GM19463 (cell line): Measurements from ENCODE around the gene CACNA1C.

Experiments
- ATAC-seq: cut with Tn5 transposase; IDR thresholded peaks from one replicate; pipeline ENCODE4 v1.9.1; 2021; ENCODE audit warnings: mild to moderate bottlenecking, moderate library complexity; ENCODE audit not compliant: unreplicated experiment

Gene CACNA1C

GRCh38 chr12:2606186-2606910, 553.6 kb downstream of the CACNA1C start:
- no peak for ATAC-seq

DNA sequence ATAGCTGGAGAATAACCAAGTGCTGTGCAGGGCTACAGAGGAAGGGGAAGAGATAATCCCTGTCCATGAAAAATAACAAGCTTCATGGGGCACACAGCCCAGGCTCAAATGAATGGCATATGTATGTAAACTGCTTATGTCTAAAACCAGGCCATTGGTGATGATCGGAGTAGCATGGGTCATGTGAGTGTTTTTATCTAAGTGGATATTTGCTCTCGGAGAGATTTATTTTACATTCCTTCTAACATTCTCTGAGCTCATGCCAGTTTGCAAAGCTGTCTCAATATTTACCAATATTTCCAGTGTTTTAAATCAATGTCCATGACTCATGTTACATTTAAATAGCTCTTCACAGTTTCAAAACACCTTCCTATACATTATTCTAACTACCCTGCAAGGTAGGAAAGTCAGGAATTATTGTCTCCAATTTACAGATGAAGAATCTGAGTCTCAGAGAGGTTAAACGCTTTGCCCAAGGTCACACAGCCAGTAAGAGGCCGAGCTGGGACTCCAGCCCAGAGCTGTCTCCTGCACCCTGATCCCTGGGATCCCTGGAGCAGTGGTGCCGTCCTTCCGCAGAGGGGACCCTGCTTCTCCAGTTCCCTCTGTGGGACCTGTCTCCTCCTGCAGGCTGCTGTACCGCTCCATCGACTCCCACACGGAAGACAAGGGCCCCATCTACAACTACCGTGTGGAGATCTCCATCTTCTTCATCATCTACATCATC, 555.3 kb downstream of the CACNA1C start:
- ATAC-seq, result no peak

- ATAC-seq, result no peak
These were observed 555.8 kb downstream of the CACNA1C start for GRCh38 chr12:2608608-2608945.

DNA sequence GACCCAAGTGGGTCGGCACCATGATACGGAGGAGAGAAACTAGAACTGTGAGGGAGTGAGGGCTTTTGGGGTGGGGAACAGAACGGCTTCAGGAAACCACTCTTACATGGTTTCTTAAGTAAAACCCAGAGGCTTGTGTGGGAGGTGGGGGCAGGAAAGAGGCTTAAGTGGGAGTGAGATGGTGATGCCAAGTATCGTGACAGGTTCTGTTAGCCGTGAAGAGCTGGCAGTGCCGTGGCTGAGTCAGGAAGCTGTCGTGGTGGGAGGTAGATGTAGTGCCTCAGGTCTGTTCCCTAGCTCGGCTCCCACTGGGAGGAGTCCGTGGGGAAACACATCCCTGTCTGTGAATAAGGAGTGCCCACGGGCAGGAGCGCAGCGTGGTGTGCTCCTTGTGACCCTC, 556.2 kb downstream of the CACNA1C start:
- ATAC-seq, result no peak

DNA sequence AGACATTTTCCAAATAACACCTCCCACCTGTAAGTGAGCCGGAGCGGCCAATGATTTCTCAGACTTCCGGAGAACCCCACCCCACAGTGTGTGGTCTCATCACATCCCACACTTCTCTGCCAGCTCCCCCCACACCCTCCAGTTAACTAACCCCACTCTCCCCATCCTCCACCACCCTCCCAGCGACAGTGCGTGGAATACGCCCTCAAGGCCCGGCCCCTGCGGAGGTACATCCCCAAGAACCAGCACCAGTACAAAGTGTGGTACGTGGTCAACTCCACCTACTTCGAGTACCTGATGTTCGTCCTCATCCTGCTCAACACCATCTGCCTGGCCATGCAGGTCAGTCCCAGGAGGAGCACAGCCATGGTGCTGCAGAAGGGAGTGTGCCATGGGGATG, 557.6 kb downstream of the CACNA1C start:
- ATAC-seq, result no peak

- ATAC-seq, result peak; percentile 71
These were observed 560.7 kb downstream of the CACNA1C start for GRCh38 chr12:2613326-2614073.

DNA sequence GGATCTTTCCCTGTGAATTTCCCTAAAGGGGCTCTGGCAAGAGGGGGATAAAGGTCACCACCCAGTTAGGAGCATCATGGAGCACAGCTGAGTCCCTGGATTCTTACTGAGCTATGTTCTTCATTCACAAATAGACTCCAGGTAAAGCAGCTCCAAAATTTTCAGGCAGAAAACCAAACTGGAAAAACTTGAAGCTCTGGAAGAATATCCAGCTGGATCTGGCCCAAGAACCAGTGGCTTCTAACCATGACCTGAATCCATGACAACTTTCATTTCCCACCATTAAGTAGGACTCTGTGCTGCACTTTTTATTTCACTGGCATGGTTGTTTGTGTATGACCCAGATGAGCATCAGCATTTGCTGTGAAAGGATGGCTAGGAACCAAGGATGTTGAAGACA, 561.6 kb downstream of the CACNA1C start:
- no peak for ATAC-seq

GRCh38 chr12:2615665-2616402, 563.0 kb downstream of the CACNA1C start:
- no peak for ATAC-seq

GRCh38 chr12:2616763-2617162, 564.0 kb downstream of the CACNA1C start:
- no peak for ATAC-seq

GRCh38 chr12:2617365-2617764, 564.6 kb downstream of the CACNA1C start:
- no peak for ATAC-seq

DNA sequence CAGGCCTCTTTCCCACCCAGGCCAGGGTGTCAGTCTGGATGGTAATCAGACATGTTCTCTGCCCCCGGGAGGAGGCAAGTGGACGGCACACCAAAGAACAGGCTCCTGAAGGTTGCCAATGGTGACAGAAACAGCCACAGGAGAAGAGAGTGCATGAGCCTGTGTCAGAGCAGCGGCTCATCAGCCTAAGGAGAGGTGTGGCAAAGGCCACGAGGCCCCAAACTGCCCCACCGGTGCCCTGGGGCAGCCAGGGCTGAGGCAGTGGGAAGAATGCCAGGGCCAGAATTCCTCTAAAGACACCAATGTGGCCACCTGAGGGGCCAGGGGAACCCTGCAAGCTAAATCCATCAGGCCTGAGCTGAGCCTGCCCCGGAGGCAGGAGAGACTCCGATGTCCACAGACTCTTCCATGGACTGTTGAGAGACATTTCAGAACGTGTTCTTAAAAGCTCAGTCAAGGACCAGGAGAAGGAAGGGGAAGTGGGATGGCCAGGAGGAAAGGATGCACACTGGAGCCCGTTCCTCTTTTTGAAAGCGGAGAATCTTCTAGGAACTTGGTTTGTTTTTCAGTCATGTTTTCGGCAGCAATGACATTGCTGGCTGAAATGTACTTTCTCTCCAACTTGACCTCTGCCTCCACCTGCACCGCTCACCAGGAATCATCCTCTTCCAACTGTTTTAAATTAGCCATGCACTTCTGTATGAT, 565.7 kb downstream of the CACNA1C start:
- no peak for ATAC-seq

DNA sequence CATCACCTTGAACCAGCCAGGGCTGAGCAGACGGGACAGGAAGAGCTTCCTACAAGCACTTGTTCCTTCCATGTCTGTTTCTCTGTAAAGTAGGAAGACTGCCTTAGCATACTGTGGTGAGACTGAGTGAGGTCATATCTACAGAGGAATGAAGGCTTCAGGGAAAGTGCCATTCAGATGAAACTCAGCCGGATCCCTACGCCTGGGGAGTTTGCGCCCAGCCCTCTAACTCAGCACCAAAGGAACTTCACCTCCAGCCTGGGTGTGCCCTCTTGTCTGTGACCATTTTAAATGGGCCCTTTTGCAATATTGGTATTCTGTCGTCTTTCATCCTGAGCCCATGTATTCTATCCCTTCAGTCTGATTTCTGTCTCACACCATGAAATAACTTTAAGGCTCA, 566.3 kb downstream of the CACNA1C start:
- ATAC-seq, result no peak

GRCh38 chr12:2622460-2622859, 569.7 kb downstream of the CACNA1C start:
- ATAC-seq, result no peak

- ATAC-seq, result no peak
These were observed 570.7 kb downstream of the CACNA1C start for GRCh38 chr12:2623472-2623871.

- ATAC-seq, result no peak
These were observed 571.9 kb downstream of the CACNA1C start for GRCh38 chr12:2624543-2625288.

DNA sequence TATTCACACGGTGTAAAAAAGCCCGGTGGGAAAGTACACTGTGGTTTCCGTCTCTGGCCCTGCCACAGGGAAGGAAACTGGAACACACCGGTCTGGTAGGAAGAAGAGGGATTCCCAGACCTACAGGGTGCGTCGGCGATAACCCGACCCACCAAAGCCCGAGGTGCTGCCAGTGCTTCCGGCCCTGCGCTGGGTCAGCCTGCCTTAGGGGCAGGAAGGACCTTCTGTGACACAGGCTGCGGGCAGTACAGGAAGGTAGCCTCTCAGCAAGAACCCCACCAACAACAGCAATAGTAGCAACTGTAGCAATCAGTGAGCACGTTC, 572.5 kb downstream of the CACNA1C start:
- no peak for ATAC-seq

DNA sequence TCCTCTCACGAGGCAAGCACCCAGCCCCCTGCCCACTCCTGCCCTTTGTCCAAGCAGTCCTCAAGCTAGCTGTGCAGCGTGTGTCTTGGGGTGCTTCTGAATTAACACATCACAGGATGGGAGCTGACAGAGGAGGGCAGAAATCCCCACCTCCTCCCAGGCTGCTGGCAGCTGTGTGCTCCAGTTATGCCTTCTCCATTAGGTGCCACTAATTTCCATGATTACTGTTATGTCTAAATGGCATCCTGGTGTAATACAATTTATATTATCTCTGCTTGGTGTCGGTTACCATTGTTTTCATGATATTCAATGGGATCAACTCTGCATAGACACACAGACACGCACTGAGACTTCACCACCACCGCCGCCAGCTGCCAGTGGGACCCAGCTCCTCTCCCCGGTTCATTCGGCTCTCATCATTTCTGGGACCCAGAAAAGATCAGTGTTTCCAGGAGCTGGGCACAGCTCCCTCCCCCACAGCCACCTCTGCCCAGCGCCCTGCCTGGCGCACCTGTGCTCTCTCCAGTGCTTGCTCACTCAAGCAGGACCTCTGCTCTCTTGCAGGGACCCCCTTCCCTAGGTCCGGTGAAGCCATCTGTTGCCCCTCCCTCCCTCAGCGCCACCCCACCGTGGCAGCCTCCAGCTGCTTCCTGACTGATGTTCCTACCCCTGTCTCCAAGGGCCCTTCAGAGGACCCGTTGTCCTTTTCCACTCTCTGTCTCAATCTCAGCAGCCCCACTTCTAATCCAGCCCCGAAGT, 574.5 kb downstream of the CACNA1C start:
- no peak for ATAC-seq

DNA sequence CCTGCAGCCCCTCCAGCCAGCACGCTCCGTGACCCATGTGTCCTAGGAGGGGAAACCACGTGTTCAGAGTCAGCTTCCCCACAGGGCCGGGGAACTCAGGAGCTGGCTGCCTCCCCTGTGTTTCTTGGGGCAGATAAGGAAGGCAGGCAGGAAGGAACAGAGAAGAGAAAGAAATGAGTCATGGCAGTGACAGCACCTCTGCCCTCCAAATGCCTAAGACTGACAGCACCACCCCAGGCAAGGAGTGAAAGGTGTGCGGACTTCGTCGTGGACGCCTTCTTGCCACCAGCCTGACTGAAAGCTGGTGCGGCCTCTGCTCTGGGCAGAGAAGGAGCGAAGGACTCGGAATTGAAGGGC, 575.0 kb downstream of the CACNA1C start:
- no peak for ATAC-seq

DNA sequence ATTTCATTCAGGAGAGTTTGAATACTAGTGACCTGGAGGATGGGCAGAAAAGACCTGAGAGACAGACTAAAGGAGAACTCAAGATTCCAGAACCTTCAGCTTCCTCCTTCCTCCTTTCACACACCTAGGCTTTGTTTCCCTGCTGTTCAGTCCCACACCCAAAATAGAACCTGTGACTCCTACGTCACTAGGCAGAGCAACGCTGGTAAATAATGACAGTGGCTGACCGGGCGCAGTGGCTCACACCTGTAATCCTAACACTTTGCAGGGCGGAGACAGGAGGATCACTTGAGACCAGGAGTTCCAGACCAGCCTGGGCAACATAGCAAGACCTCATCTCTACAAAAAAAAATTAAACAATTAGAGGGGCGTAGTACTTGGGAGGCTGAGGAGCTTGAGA, 575.6 kb downstream of the CACNA1C start:
- no peak for ATAC-seq
